ENCODE data around the gene CTU2.
"Not testable (repeated sequence)": the region's sequence is repeated elsewhere in the genome, so short reads cannot be mapped to it uniquely, and the experiment has no call there.

Gene CTU2

GRCh38 chr16:88667461-88667860, 38.8 kb upstream of the CTU2 start:
- TF ChIP-seq GABPA (IDR thresholded peaks at IDR 0.05; ENCODE audit: low read depth) = no peak
- no peaks in the 10 kb centered on the region for H3K27me3 ChIP-seq (ENCODE audit: insufficient read depth, poor library complexity, severe bottlenecking)
- H3K4me3 ChIP-seq (replicated peaks; ENCODE audit: insufficient read depth, low read length) = no peak overlapping the region
- no peak overlapping the region for H3K27ac ChIP-seq (replicated peaks)
- no peak for DNase-seq (ENCODE audit: low read depth in 1 of 2, low spot score in 1 of 2)

- not testable (repeated sequence) for DNase-seq (ENCODE audit: low read depth in 1 of 2, low spot score in 1 of 2); H3K27me3 ChIP-seq (ENCODE audit: insufficient read depth, poor library complexity, severe bottlenecking); H3K4me3 ChIP-seq (replicated peaks; ENCODE audit: insufficient read depth, low read length); H3K27ac ChIP-seq (replicated peaks)
These were observed 36.8 kb upstream of the CTU2 start for GRCh38 chr16:88669493-88669892.

DNA sequence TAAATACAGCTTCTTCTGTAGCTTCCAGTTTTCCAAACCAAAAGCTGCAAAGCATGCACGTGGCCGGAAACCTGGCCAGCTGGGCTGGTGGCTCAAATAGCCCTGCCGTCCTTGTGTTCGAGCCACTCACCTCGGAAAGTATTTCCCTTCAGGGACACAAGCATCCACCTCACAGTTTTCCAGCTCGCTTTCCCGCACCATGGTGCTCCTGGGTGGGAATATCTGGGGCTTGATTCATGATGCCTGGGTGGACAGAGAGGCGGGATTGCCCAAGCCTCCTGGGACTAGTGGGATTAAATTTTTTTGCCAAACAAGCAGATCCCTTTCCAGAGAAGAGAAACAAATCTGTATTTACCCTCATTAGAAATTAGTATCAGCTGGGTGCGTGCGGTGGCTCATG, 36.3 kb upstream of the CTU2 start:
- Histone ChIP-seq H3K27me3 (ENCODE audit: insufficient read depth, poor library complexity, severe bottlenecking) (no peaks in the 10 kb centered on the region), H3K4me3 (replicated peaks; ENCODE audit: insufficient read depth, low read length) (no peak overlapping the region), H3K27ac (replicated peaks) (no peak overlapping the region)
- TF ChIP-seq CTCF (IDR thresholded peaks at IDR 0.05; ENCODE audit: insufficient read depth, low read length) (no peak), POLR2AphosphoS5 (IDR thresholded peaks at IDR 0.05; ENCODE audit: low read depth) (no peak), GABPA (IDR thresholded peaks at IDR 0.05; ENCODE audit: low read depth) (no peak), SPI1 (IDR thresholded peaks at IDR 0.05; ENCODE audit: borderline replicate concordance, low read depth) (no peak)
- TF ChIP-seq, protein P1, sequence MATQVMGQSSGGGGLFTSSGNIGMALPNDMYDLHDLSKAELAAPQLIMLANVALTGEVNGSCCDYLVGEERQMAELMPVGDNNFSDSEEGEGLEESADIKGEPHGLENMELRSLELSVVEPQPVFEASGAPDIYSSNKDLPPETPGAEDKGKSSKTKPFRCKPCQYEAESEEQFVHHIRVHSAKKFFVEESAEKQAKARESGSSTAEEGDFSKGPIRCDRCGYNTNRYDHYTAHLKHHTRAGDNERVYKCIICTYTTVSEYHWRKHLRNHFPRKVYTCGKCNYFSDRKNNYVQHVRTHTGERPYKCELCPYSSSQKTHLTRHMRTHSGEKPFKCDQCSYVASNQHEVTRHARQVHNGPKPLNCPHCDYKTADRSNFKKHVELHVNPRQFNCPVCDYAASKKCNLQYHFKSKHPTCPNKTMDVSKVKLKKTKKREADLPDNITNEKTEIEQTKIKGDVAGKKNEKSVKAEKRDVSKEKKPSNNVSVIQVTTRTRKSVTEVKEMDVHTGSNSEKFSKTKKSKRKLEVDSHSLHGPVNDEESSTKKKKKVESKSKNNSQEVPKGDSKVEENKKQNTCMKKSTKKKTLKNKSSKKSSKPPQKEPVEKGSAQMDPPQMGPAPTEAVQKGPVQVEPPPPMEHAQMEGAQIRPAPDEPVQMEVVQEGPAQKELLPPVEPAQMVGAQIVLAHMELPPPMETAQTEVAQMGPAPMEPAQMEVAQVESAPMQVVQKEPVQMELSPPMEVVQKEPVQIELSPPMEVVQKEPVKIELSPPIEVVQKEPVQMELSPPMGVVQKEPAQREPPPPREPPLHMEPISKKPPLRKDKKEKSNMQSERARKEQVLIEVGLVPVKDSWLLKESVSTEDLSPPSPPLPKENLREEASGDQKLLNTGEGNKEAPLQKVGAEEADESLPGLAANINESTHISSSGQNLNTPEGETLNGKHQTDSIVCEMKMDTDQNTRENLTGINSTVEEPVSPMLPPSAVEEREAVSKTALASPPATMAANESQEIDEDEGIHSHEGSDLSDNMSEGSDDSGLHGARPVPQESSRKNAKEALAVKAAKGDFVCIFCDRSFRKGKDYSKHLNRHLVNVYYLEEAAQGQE (IDR thresholded peaks at IDR 0.05; ENCODE audit: insufficient replicate concordance, low read depth) = no peak
- no peak for DNase-seq (ENCODE audit: low read depth in 1 of 2, low spot score in 1 of 2)

- Histone ChIP-seq H3K4me3 (replicated peaks; ENCODE audit: insufficient read depth, low read length) (no peak overlapping the region), H3K27me3 (ENCODE audit: insufficient read depth, poor library complexity, severe bottlenecking) (no peaks in the 10 kb centered on the region), H3K27ac (replicated peaks) (no peak overlapping the region)
- no peak for DNase-seq (ENCODE audit: low read depth in 1 of 2, low spot score in 1 of 2)
- TF ChIP-seq GABPA (IDR thresholded peaks at IDR 0.05; ENCODE audit: low read depth) (no peak), CTCF (IDR thresholded peaks at IDR 0.05; ENCODE audit: insufficient read depth, low read length) (no peak)
These were observed 34.5 kb upstream of the CTU2 start for GRCh38 chr16:88671806-88672205.

GRCh38 chr16:88672776-88673175, 33.5 kb upstream of the CTU2 start:
- H3K4me3 ChIP-seq (replicated peaks; ENCODE audit: insufficient read depth, low read length) = no peak overlapping the region
- no peak for TF ChIP-seq CTCF (IDR thresholded peaks at IDR 0.05; ENCODE audit: insufficient read depth, low read length)
- no peak for TF ChIP-seq GABPA (IDR thresholded peaks at IDR 0.05; ENCODE audit: low read depth)
- TF ChIP-seq, protein P1 (IDR thresholded peaks at IDR 0.05; ENCODE audit: insufficient replicate concordance, low read depth) = no peak
- no peak for TF ChIP-seq SPI1 (IDR thresholded peaks at IDR 0.05; ENCODE audit: borderline replicate concordance, low read depth)
- no peak for TF ChIP-seq POLR2AphosphoS5 (IDR thresholded peaks at IDR 0.05; ENCODE audit: low read depth)
- no peaks in the 10 kb centered on the region for H3K27me3 ChIP-seq (ENCODE audit: insufficient read depth, poor library complexity, severe bottlenecking)
- no peak overlapping the region for H3K27ac ChIP-seq (replicated peaks)
- DNase-seq (ENCODE audit: low read depth in 1 of 2, low spot score in 1 of 2) = no peak

All from HL-60 (cell line).